HUES48 (cell line): ENCODE data around the gene GLS.

Experiments
- H3K27ac ChIP-seq: one replicate; pipeline ENCODE4 v1.7.0; 2013; ENCODE audit warnings: low read depth, low read length, inconsistent platforms
- H3K27me3 ChIP-seq: 2 replicates; pipeline ENCODE4 v1.6.1; 2013; ENCODE audit warnings: mild to moderate bottlenecking, low read length; ENCODE audit not compliant: control insufficient read depth, insufficient read depth
- H3K36me3 ChIP-seq: 2 replicates; pipeline ENCODE4 v1.6.1; 2013; ENCODE audit warnings: low read length; ENCODE audit not compliant: control insufficient read depth, insufficient read depth
- H3K4me1 ChIP-seq: 2 replicates; pipeline ENCODE4 v1.6.1; 2013; ENCODE audit warnings: mild to moderate bottlenecking, low read length; ENCODE audit not compliant: control insufficient read depth, insufficient read depth
- H3K4me3 ChIP-seq: 2 replicates; pipeline ENCODE4 v1.5.1; 2013; ENCODE audit warnings: mild to moderate bottlenecking, low read depth, low read length
- H3K9ac ChIP-seq: 2 replicates; pipeline ENCODE4 v1.6.1; 2013; ENCODE audit warnings: mild to moderate bottlenecking, low read depth, low read length, moderate library complexity
- H3K9me3 ChIP-seq: 2 replicates; pipeline ENCODE4 v1.6.1; 2013; ENCODE audit warnings: low read length; ENCODE audit not compliant: control insufficient read depth, insufficient read depth

The GLS gene

DNA sequence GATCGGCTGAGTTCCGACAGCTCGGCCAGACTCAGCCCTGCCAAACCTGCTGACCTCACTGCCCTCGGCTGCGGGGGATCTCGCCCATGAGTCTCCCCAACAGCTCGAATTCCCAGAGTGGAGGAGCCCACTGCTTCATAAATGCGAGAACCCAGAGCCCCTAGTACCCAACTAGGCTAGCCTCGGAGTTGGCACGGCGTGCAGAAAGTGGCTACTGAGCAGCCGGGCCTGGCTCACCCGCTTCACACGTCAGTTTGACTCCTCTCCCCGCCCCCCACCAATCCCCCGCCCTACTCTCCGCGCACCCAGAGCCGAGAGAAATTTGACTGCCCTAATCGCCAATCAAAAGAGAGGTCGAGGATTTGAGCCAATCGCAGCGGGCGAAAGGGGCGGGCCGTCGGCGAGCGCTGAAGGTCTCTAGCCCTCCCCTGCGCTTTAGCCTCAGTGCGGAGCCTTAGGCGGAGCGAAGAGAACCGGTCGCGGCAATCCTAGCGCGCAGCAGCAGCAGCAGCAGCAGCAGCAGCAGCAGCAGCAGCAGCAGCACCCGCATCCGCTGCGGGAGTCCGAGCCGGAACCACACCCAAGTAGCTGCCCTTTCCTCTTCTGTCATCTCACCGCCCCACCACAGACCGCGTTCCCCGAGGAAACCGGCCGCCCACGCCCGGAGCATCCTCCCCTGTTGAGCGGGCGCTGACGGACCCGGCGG, at the start of gene GLS:
Gene GLS (plus strand): TSS at position 444 of the 706 bp plus-strand sequence. CDS start 264 bp downstream, outside the sequence.
- peak within 1 kb of the TSS; percentile 68 for H3K9ac ChIP-seq
- peaks cover 22% of the 10 kb centered on the region for H3K4me1 ChIP-seq
- peaks cover 5% of the 10 kb centered on the region for H3K36me3 ChIP-seq
- 0 out of 2 replicates have a peak, but pooled peaks cover 3% of the 10 kb centered on the region for H3K27me3 ChIP-seq
- H3K9me3 ChIP-seq: no peaks in the 10 kb centered on the region
- peak within 1 kb of the TSS; percentile 63 for H3K27ac ChIP-seq
- H3K4me3 ChIP-seq: peak within 1 kb of the TSS; percentile 80

DNA sequence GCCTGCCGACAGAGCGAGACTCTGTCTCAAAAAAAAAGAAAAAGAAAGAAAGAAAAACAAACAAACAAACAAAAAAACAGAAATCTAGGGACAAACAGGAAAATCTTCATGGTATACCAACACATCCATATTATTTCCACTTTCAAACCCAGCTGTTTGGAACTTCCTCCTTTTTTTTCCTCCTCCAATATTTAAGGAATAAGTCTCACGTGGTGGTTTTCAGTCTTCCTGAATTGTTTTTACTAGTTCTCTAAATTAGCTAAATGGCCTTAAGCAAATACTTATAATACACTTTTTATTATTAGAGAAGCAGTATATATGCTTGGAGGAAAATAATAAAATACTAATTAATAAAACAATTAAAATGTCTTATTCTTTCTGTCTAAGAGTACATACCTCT, 48.7 kb upstream of the GLS start:
- no peak overlapping the region for H3K27ac ChIP-seq
- no peaks in the 10 kb centered on the region for H3K4me1 ChIP-seq
- no peak overlapping the region for H3K9ac ChIP-seq
- no peaks in the 10 kb centered on the region for H3K36me3 ChIP-seq
- no peaks in the 10 kb centered on the region for H3K9me3 ChIP-seq
- H3K27me3 ChIP-seq: no peaks in the 10 kb centered on the region
- no peak overlapping the region for H3K4me3 ChIP-seq

DNA sequence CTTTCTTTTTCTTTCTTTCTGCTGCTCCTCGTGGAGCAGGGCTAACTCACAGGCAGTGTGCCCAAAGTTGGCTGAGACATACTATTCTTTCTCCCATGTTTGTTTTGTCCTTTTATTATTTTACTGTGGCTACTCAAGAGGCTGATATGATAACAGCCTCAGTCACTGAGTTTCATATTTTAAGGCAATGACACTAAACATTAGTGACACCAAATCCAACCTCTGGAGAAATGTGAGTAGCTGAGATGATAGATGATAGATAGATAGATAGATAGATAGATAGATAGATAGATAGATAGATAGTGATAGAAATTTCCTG, 45.8 kb upstream of the GLS start:
- H3K9ac ChIP-seq: no peak overlapping the region
- no peaks in the 10 kb centered on the region for H3K4me1 ChIP-seq
- no peaks in the 10 kb centered on the region for H3K27me3 ChIP-seq
- H3K36me3 ChIP-seq: no peaks in the 10 kb centered on the region
- no peak overlapping the region for H3K4me3 ChIP-seq
- no peak overlapping the region for H3K27ac ChIP-seq
- H3K9me3 ChIP-seq: no peaks in the 10 kb centered on the region

GRCh38 chr2:190835303-190835930, 45.2 kb upstream of the GLS start:
- no peak overlapping the region for H3K27ac ChIP-seq

DNA sequence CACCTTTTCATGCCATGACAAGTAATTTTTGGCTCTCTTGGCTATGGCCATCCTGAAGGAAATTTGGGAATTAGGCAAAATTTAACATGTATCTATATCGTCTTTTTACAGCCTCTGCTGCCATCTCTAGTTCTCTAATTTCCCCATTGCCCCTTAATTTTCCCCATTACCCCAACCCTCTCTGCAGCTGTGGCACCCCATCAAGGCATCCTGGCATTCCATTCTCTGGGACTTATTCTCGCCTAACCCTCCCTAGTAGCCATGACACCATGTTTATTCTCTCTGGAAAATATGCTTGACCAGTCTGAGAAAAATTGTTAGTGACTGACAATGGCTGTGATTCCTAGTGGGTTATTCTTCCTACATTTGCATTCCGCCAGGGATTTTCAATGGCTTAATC, 43.9 kb upstream of the GLS start:
- Histone ChIP-seq H3K27me3 (no peaks in the 10 kb centered on the region), H3K27ac (no peak overlapping the region), H3K9me3 (no peaks in the 10 kb centered on the region), H3K9ac (no peak overlapping the region), H3K36me3 (no peaks in the 10 kb centered on the region), H3K4me1 (peaks cover 6% of the 10 kb centered on the region; the same call in 1 of the 2 replicates), H3K4me3 (no peak overlapping the region)

More at GRCh38 chr2:190835303-190835930, 45.2 kb upstream of the GLS start:
- Histone ChIP-seq H3K36me3 (no peaks in the 10 kb centered on the region), H3K9ac (no peak overlapping the region), H3K4me3 (no peak overlapping the region), H3K9me3 (no peaks in the 10 kb centered on the region), H3K4me1 (peaks cover 1% of the 10 kb centered on the region; the same call in 1 of the 2 replicates), H3K27me3 (no peaks in the 10 kb centered on the region)

DNA sequence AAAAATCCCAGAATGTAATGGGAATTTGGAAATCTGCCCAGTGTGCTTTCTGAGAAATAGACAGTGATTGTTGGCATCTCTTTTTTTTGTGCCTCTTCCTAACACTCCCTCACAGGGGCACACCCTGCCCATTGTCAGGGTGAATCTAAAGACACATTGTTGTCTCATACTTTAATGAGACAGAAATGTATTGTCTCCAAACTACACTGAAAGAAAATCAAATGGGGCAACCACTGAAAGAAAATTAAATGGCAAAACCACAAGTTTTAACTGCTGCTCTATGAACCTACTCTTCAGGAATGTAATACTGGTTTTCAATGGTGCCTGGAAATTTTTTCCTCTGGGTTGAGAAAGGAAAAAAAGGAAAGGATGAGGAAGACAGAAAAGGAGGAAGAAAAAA, 43.2 kb upstream of the GLS start:
- H3K9me3 ChIP-seq: no peaks in the 10 kb centered on the region
- peaks cover 6% of the 10 kb centered on the region; the same call in 1 of the 2 replicates for H3K4me1 ChIP-seq
- H3K4me3 ChIP-seq: no peak overlapping the region
- no peaks in the 10 kb centered on the region for H3K36me3 ChIP-seq
- no peak overlapping the region for H3K9ac ChIP-seq
- no peak overlapping the region for H3K27ac ChIP-seq
- H3K27me3 ChIP-seq: no peaks in the 10 kb centered on the region

DNA sequence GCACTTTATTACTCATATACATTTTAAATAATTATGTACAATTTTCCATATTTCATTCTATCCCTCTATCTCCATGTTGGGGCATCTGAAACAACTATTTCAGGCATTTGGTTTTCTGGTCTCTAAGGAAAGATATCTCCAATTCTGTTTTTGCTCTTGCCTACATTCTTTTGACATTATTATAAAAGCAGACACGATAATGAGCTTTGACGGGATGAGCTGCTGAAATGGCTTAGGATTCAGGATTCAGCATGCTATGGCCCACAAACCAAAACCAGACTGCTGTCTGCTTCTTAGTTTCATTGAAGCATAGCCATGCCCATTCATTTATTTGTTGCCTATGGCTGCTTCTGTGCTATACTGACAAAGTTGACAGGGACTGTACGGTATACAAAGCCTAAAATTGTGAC, 42.7 kb upstream of the GLS start:
- H3K4me1 ChIP-seq: peaks cover 6% of the 10 kb centered on the region; the same call in 1 of the 2 replicates
- no peaks in the 10 kb centered on the region for H3K27me3 ChIP-seq
- no peak overlapping the region for H3K9ac ChIP-seq
- H3K4me3 ChIP-seq: no peak overlapping the region
- H3K9me3 ChIP-seq: no peaks in the 10 kb centered on the region
- H3K36me3 ChIP-seq: no peaks in the 10 kb centered on the region
- no peak overlapping the region for H3K27ac ChIP-seq

DNA sequence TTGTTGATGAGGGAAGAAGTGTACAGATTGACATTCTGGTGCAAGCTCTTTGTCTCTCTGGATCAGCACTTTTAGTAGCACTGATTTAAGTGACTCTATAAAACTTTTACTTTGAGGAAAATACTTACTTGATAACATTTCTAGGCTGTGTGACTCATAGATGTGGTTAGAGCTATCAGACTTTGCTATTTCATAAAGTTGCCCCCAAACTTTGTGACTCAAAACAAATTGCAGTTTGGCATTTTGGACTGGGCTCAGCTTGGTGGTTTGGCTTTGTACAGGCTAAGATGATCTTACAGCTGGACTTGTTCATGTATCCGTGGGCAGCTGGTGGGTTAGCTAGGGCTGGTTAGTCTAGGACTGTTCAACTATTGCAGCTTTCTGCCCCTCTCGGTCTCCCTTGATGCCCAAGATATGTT, 42.1 kb upstream of the GLS start:
- Histone ChIP-seq H3K36me3 (no peaks in the 10 kb centered on the region), H3K9ac (no peak overlapping the region), H3K27ac (no peak overlapping the region), H3K4me1 (peaks cover 6% of the 10 kb centered on the region; the same call in 1 of the 2 replicates), H3K4me3 (no peak overlapping the region), H3K9me3 (no peaks in the 10 kb centered on the region), H3K27me3 (no peaks in the 10 kb centered on the region)

DNA sequence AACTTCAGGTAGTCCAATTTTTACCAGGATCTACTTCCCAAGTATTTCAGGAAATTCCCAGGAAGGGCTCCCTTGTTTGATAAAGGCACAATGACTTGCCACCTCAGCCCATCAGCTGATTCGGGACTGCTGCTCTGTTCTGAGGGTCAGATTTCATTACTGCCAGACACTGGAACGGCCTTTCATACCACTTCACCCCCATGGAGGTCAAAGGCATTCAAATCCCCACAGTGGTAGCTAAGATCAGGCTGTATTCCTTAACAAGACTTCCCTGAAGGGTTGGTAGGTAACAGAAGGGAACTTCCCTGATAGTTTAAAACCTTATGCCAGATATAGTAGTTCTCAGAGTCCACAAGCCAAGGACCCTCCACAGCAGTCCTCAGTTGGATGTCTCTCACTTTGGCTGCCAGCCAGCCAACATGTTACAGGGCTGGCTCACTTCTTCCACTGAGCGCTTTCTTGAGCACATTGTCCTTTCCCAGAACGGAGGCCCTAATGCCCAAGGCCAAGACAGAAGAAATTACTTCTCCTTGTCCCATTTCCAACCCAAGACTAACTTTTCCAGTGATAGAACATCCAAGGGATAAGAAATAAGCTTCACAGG, 40.0 kb upstream of the GLS start:
- Histone ChIP-seq H3K4me1 (peaks cover 6% of the 10 kb centered on the region; the same call in 1 of the 2 replicates), H3K9ac (no peak overlapping the region), H3K27ac (no peak overlapping the region), H3K36me3 (no peaks in the 10 kb centered on the region), H3K9me3 (no peaks in the 10 kb centered on the region), H3K27me3 (no peaks in the 10 kb centered on the region), H3K4me3 (no peak overlapping the region)

GRCh38 chr2:190841707-190842505, 38.7 kb upstream of the GLS start:
- Histone ChIP-seq H3K9me3 (no peaks in the 10 kb centered on the region), H3K36me3 (no peaks in the 10 kb centered on the region), H3K4me3 (no peak overlapping the region), H3K4me1 (peaks cover 6% of the 10 kb centered on the region; the same call in 1 of the 2 replicates), H3K9ac (no peak overlapping the region), H3K27ac (no peak overlapping the region), H3K27me3 (no peaks in the 10 kb centered on the region)
